ENCODE measurements around the gene FAM163A. TPM values are rescaled to one million over a fixed set of nuclear protein-coding genes. Genes with fewer than 3 reads are reported as not detected.

The FAM163A gene
- total and polyA plus RNA-seq, 9 donors, result 0.10 to 1.7 (median 0.47) TPM; not detected in 3

DNA sequence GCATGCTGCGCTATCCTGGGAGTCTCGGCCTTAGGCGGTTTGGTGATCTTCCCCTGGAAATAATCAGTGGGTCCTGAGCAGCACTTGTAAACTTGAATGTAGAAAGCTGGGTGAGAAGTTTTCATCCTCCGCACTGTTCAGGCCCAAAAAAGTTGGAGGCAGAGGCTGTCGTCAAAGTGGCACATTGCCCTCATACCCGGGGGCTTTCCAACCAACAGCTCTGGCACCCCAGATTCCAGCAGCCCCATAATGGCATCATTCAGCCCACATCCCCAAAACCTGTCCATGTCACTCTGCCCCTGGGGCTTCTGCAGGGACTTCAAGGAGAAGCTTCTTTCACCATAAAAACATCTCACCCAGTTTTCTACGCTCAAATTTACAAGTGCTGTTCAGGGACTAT, 75.2 kb downstream of the FAM163A start:
- TF ChIP-seq POLR2A (IDR thresholded peaks at IDR 0.05) (no peak), EP300 (IDR thresholded peaks at IDR 0.05) (no peak)
- TF ChIP-seq, protein P1, sequence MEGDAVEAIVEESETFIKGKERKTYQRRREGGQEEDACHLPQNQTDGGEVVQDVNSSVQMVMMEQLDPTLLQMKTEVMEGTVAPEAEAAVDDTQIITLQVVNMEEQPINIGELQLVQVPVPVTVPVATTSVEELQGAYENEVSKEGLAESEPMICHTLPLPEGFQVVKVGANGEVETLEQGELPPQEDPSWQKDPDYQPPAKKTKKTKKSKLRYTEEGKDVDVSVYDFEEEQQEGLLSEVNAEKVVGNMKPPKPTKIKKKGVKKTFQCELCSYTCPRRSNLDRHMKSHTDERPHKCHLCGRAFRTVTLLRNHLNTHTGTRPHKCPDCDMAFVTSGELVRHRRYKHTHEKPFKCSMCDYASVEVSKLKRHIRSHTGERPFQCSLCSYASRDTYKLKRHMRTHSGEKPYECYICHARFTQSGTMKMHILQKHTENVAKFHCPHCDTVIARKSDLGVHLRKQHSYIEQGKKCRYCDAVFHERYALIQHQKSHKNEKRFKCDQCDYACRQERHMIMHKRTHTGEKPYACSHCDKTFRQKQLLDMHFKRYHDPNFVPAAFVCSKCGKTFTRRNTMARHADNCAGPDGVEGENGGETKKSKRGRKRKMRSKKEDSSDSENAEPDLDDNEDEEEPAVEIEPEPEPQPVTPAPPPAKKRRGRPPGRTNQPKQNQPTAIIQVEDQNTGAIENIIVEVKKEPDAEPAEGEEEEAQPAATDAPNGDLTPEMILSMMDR (IDR thresholded peaks at IDR 0.05), result no peak
- WGBS, 3 donors, result 39 to 58% (median 57%) methylated on average over 7 of the region's 7 CpGs
- H3K4me1 ChIP-seq (ENCODE audit: insufficient read depth), result peaks cover 14% of the 10 kb centered on the region
- H3K27ac ChIP-seq, result peak overlapping the region in 1 of 2 donors; percentile 46
- no peak overlapping the region for H3K4me3 ChIP-seq
- H3K9me3 ChIP-seq, result no peaks in the 10 kb centered on the region
- no peaks in the 10 kb centered on the region for H3K27me3 ChIP-seq
- intact Hi-C loops (cut with DNase I), result no loop called here
- no peak for DNase-seq
- no peaks in the 10 kb centered on the region for H3K36me3 ChIP-seq

DNA sequence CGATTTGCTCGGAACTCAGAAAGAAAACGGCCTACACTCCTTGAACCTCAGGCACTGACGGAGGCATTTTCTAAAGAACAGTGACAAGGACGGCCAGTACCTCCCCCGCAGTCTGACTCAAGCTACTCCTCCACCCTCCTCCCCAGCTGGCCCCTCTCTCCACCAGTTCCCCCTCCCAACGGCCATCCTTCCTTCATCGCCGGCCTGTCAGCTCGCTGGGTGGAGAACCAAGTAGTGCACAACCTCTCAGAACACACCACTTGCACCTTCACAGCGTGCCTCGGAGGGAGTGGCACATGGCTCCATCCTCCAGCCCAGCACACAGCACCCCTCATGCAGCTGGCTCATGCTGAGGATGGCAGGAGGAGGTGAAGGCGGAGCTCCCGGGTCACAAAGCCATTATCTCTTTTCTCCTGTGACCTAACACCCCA, 75.7 kb downstream of the FAM163A start:
- Histone ChIP-seq H3K4me3 (no peak overlapping the region), H3K36me3 (no peaks in the 10 kb centered on the region), H3K27ac (peak overlapping the region in 1 of 2 donors; percentile 46), H3K9me3 (no peaks in the 10 kb centered on the region), H3K27me3 (no peaks in the 10 kb centered on the region), H3K4me1 (ENCODE audit: insufficient read depth) (peaks cover 14% of the 10 kb centered on the region)
- 28 to 42% (median 41%) methylated on average over 14 of the region's 14 CpGs for WGBS, 3 donors
- intact Hi-C loops (cut with DNase I), result no loop called here
- TF ChIP-seq POLR2A (IDR thresholded peaks at IDR 0.05) (no peak), EP300 (IDR thresholded peaks at IDR 0.05) (no peak)
- TF ChIP-seq, protein P1 (IDR thresholded peaks at IDR 0.05), result no peak
- peak in 4 of 5 donors; percentile 48 to 67 (median 60) for DNase-seq

DNA sequence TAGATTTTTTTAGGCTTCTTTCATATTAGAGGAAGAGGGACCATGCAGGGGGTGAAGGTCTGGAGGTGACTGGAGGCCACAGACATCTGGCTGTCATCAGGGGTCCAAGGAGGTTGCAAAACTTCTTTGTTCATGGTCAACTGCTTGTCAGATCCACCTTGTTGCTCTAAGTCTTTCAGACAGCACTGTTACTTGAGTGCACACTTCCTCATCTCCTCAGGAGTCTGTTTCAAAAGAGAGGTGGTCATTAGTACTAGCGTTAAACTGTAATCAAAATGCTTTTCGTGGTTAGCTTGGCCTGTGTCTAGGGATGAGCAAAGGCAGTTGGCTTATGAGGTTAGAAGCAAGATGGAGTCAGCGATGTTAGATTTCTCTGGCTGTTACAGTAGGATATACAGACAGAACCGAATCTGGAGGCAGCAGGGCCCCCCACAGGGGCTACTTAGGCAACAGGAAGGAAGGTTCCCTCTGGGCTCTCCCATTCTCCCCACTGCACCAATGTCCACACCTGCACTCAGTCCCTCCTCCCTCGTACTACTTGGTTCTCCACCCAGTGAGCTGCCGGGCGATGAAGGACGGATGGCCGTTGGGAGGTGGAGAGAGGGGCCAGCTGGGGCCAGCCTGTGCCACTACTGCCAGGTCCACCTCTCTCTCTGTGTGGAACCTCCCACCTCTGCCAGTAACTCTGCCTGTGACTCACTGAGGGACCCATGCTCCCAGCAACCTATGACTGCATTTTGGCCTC, 77.3 kb downstream of the FAM163A start:
- peaks cover 13% of the 10 kb centered on the region for H3K4me1 ChIP-seq (ENCODE audit: insufficient read depth)
- no peaks in the 10 kb centered on the region for H3K27me3 ChIP-seq
- 90% methylated on average over 9 of the region's 9 CpGs for WGBS, 3 donors
- TF ChIP-seq POLR2A (IDR thresholded peaks at IDR 0.05) (no peak), EP300 (IDR thresholded peaks at IDR 0.05) (no peak)
- TF ChIP-seq, protein P1 (IDR thresholded peaks at IDR 0.05), result no peak
- H3K36me3 ChIP-seq, result no peaks in the 10 kb centered on the region
- H3K27ac ChIP-seq, result no peak overlapping the region
- intact Hi-C loops (cut with DNase I), result no loop called here
- no peaks in the 10 kb centered on the region for H3K9me3 ChIP-seq
- no peak overlapping the region for H3K4me3 ChIP-seq
- no peak for DNase-seq

DNA sequence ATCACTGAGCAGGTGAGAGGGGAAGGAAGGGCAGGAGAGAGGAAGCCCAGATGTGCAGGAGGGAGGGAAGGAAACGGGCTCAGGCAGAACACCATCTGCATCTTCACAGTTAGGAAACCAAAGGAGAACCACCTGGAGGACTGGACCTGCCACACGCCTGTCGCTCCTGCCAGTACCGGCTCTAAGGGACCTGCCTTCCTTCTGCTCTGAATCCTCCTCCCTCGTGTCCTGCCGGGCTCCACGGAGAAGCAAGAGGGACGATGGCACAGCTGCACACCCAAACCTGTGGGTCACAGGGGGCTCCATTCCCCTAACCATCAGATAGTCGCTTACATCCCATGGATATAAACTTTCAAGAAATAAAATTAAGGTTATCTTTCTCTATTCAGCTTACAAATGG, 78.4 kb downstream of the FAM163A start:
- Histone ChIP-seq H3K4me1 (ENCODE audit: insufficient read depth) (peaks cover 11% of the 10 kb centered on the region), H3K4me3 (no peak overlapping the region), H3K27ac (no peak overlapping the region), H3K27me3 (no peaks in the 10 kb centered on the region), H3K9me3 (no peaks in the 10 kb centered on the region), H3K36me3 (no peaks in the 10 kb centered on the region)
- WGBS, 3 donors, result 89 to 93% (median 89%) methylated on average over 9 of the region's 9 CpGs
- intact Hi-C loops (cut with DNase I), result no loop called here
- TF ChIP-seq, protein P1 (IDR thresholded peaks at IDR 0.05), result no peak
- TF ChIP-seq POLR2A (IDR thresholded peaks at IDR 0.05) (no peak), EP300 (IDR thresholded peaks at IDR 0.05) (no peak)
- DNase-seq, result no peak
